A673 (cell line): ENCODE data around the gene LPP. TPM values are rescaled to one million over a fixed set of nuclear protein-coding genes. Genes with fewer than 3 reads are reported as not detected.

Source experiments
- BruUV-seq: library from RNA; stranded (reverse); fragments of 400-500 nt; replicated peaks from 2 replicates; lab custom pipeline; 2021; lab: Mats Ljungman, UMichigan
- CTCF ChIA-PET: fragments of 300-600 bp; sonication (Branson Sonifier 250); formaldehyde crosslinking; loops from one replicate; lab custom pipeline; 2022; ENCODE audit warnings: antibody characterized with exemption; lab: Charles Lee
- POLR2A ChIA-PET: fragments of 300-600 bp; sonication (Branson Sonifier 250); formaldehyde crosslinking; loops from one replicate; lab custom pipeline; 2022; ENCODE audit warnings: antibody characterized with exemption; ENCODE audit not compliant: low non-redundant PET; lab: Charles Lee
- DNase-seq: peaks from one replicate; pipeline ENCODE4 v3.0.0-alpha.2; 2015; ENCODE audit warnings: low spot score
- H3K27ac ChIP-seq: fragments of 200-600 bp; sonication (generic); 2 replicates; pipeline ENCODE4 v1.5.1; 2016; ENCODE audit warnings: mixed run types, low read depth, mild to moderate bottlenecking, mixed read lengths, antibody characterized with exemption, low read length; ENCODE audit not compliant: poor library complexity, severe bottlenecking
- H3K27me3 ChIP-seq: fragments of 200-600 bp; sonication (generic); replicated peaks from 2 replicates; pipeline ENCODE4 v1.6.1; 2017; ENCODE audit warnings: mixed run types, low read depth, mild to moderate bottlenecking, mixed read lengths, antibody characterized with exemption, low read length; ENCODE audit not compliant: insufficient read depth, poor library complexity
- H3K36me3 ChIP-seq: fragments of 200-600 bp; sonication (generic); 2 replicates; pipeline ENCODE4 v1.6.1; 2016; ENCODE audit warnings: mixed run types, mild to moderate bottlenecking, mixed read lengths, antibody characterized with exemption, low read length; ENCODE audit not compliant: insufficient read depth, poor library complexity, severe bottlenecking
- H3K4me1 ChIP-seq: fragments of 200-600 bp; sonication (generic); 2 replicates; pipeline ENCODE4 v1.6.1; 2017; ENCODE audit warnings: mixed run types, mild to moderate bottlenecking, mixed read lengths, antibody characterized with exemption, low read length; ENCODE audit not compliant: insufficient read depth, poor library complexity, severe bottlenecking
- H3K4me3 ChIP-seq: fragments of 200-600 bp; sonication (generic); 2 replicates; pipeline ENCODE4 v1.5.1; 2016; ENCODE audit warnings: low read depth, mixed run types, mild to moderate bottlenecking, mixed read lengths, low read length; ENCODE audit not compliant: poor library complexity, severe bottlenecking
- H3K9me3 ChIP-seq: fragments of 200-600 bp; sonication (generic); 2 replicates; pipeline ENCODE4 v1.6.1; 2016; ENCODE audit warnings: mixed run types, low read depth, mild to moderate bottlenecking, mixed read lengths, antibody characterized with exemption, low read length; ENCODE audit not compliant: poor library complexity, severe bottlenecking
- CTCF ChIP-seq: fragments of 300-800, 200-600 bp; sonication (generic); conservative IDR thresholded peaks from 2 replicates; pipeline ENCODE4 v1.5.1; 2017; ENCODE audit warnings: low read depth, mild to moderate bottlenecking, antibody characterized with exemption, low read length, moderate library complexity, mixed read lengths
- EZH2 ChIP-seq: fragments of 200-600 bp; sonication (generic); IDR thresholded peaks from 2 replicates; pipeline ENCODE4 v1.6.1; 2017; ENCODE audit warnings: borderline replicate concordance, low read depth, mild to moderate bottlenecking, mixed read lengths, antibody characterized with exemption, low read length; ENCODE audit not compliant: poor library complexity, severe bottlenecking
- intact Hi-C: fragments of 100-400 bp; cut with micrococcal nuclease; formaldehyde crosslinking; loops from one replicate; pipeline ENCODE4 v1.10.0; 2022; ENCODE audit not compliant: unreplicated experiment
- total RNA-seq: library from RNA; stranded (reverse); gene quantifications from 2 replicates; pipeline ENCODE4 v1.2.3, GENCODE V29; 2021

Gene LPP
- total RNA-seq, 1 experiment from 2014 or later = 39.7 TPM

GRCh38 chr3:188825901-188826300 is 671.9 kb downstream of the LPP start:
- TF ChIP-seq EZH2 (no peak), CTCF (no peak)
- intact Hi-C loops = loop anchor here (10.0 kb wide), 1 partner anchor 1081 kb away; the partner anchor contains the start of gene BCL6
- Histone ChIP-seq H3K27ac (no peak overlapping the region), H3K36me3 (no peaks in the 10 kb centered on the region), H3K27me3 (no peaks in the 10 kb centered on the region), H3K9me3 (no peaks in the 10 kb centered on the region), H3K4me3 (no peak overlapping the region), H3K4me1 (peaks cover 23% of the 10 kb centered on the region)
- BruUV-seq = no TSS peak
- POLR2A ChIA-PET = no interaction called here
- CTCF ChIA-PET = no interaction called here
- DNase-seq = no peak

- peaks cover 18% of the 10 kb centered on the region for H3K4me1 ChIP-seq
- TF ChIP-seq CTCF = no peak
- TF ChIP-seq EZH2 = no peak
- no peak overlapping the region for H3K4me3 ChIP-seq
- no peaks in the 10 kb centered on the region for H3K9me3 ChIP-seq
- no peaks in the 10 kb centered on the region for H3K36me3 ChIP-seq
- no peak overlapping the region for H3K27ac ChIP-seq
- CTCF ChIA-PET = no interaction called here
- POLR2A ChIA-PET = no interaction called here
- no TSS peak for BruUV-seq
- no peak for DNase-seq
- intact Hi-C loops = loop anchor here (10.0 kb wide), 1 partner anchor 1082 kb away; the partner anchor contains the start of gene BCL6
- H3K27me3 ChIP-seq = no peaks in the 10 kb centered on the region
These were observed 672.6 kb downstream of the LPP start for GRCh38 chr3:188826574-188826973.

GRCh38 chr3:188827103-188827502 is 673.1 kb downstream of the LPP start:
- POLR2A ChIA-PET = no interaction called here
- Histone ChIP-seq H3K4me3 (no peak overlapping the region), H3K27ac (no peak overlapping the region), H3K4me1 (peaks cover 13% of the 10 kb centered on the region), H3K27me3 (no peaks in the 10 kb centered on the region), H3K36me3 (no peaks in the 10 kb centered on the region), H3K9me3 (no peaks in the 10 kb centered on the region)
- TF ChIP-seq CTCF (no peak), EZH2 (no peak)
- CTCF ChIA-PET = no interaction called here
- no peak for DNase-seq
- no TSS peak for BruUV-seq
- intact Hi-C loops = loop anchor here (10.0 kb wide), 1 partner anchor 1082 kb away; the partner anchor contains the start of gene BCL6
